Measurements from ENCODE around the gene SPTSSA.
"Not testable (repeated sequence)": the region's sequence is repeated elsewhere in the genome, so short reads cannot be mapped to it uniquely, and the experiment has no call there.

Gene SPTSSA

DNA sequence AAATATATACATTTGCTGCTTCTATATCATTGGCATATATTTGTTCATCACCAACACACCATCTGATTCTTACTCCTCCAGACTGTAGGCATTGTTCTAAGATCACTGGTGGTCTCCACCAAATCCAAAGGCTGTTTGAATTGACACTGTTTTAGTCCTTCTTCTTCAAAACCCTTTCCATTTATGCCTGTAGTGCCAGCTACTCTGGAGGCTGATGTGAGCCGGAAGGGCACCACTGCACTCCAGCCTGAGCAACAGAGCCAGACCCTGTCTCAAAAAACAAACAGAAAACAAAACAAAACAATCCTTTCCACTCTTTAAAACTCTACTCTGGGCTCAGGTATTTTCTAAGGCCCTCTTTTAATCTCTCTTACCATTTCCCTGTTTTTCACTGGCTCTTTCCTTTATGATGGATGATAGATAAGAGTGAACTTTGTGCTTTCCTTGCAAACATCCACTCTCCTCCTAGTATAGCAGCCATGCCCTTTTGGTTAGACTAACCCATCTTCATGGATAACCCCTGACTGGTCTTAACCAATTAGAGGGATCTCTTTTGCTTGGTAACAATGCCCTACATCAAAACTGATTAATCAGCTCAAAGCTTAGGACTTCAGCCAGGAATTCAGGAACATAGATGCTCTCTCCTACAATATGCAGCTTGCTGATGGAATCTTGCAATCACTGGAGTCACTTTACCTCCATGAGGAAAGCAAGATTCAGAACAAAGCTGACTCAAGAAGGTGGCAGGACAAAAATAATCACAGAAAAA is 24.9 kb downstream of the SPTSSA start:
- no peak for DNase-seq (ENCODE audit: extremely low read depth, low read depth)
- TF ChIP-seq, protein P1, sequence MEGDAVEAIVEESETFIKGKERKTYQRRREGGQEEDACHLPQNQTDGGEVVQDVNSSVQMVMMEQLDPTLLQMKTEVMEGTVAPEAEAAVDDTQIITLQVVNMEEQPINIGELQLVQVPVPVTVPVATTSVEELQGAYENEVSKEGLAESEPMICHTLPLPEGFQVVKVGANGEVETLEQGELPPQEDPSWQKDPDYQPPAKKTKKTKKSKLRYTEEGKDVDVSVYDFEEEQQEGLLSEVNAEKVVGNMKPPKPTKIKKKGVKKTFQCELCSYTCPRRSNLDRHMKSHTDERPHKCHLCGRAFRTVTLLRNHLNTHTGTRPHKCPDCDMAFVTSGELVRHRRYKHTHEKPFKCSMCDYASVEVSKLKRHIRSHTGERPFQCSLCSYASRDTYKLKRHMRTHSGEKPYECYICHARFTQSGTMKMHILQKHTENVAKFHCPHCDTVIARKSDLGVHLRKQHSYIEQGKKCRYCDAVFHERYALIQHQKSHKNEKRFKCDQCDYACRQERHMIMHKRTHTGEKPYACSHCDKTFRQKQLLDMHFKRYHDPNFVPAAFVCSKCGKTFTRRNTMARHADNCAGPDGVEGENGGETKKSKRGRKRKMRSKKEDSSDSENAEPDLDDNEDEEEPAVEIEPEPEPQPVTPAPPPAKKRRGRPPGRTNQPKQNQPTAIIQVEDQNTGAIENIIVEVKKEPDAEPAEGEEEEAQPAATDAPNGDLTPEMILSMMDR (IDR thresholded peaks at IDR 0.05; ENCODE audit: low read depth, low read length) = no peak

DNA sequence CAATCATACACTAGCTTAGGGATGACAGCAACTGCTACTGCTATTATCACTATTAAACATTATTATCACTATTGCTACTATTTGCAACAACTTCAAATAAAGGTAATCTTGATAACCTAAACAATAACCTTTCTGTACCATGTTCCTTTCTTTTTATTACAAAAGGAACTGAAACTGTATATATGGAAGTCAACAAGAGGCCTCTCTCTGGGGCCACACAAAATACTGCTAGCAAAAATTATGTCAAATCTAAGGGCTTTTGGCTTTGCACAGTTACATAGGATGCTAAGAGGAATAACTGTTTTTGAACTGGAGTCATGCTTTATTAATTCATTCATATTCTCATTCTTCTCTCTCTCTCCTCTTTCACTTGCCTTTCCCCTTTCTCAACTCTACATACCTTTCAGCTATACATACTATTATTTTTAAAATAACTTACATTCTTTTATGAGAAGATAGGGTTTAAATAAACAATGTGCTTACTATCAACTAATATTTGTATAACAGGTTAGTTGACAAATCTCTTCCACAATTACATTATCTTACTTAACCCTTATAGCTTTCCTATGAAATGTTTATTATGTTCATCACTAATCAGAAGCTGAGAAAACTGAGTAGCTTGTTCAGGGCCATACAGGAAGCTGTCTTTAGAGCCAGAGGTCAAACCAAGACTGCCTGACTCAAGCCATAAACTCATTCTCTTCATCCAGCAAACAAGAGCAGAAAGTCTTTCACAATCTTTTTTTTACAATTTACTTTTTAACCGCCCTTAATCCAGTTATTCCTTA is 25.7 kb downstream of the SPTSSA start:
- TF ChIP-seq, protein P1 (IDR thresholded peaks at IDR 0.05; ENCODE audit: low read depth, low read length) = no peak
- no peak for DNase-seq (ENCODE audit: extremely low read depth, low read depth)

DNA sequence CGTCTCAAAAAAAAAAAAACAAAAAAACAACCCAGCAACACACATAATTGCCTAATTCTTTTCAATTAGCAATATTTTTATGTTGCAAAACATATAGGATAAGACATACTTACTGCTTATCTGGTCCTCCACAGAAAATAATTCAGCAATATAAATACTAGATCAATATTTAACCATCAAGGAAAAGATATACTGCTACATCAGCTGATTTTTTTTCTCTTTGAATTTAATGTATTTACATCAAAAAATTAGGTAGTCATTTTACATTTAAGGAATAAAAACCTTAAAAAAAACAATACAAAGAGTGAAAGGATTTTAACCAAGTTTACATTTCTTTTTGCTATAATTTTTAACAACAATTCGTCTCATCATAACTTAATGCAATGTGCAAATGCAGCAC is 28.1 kb downstream of the SPTSSA start:
- DNase-seq (ENCODE audit: extremely low read depth, low read depth) = no peak
- TF ChIP-seq, protein P1 (IDR thresholded peaks at IDR 0.05; ENCODE audit: low read depth, low read length) = no peak

DNA sequence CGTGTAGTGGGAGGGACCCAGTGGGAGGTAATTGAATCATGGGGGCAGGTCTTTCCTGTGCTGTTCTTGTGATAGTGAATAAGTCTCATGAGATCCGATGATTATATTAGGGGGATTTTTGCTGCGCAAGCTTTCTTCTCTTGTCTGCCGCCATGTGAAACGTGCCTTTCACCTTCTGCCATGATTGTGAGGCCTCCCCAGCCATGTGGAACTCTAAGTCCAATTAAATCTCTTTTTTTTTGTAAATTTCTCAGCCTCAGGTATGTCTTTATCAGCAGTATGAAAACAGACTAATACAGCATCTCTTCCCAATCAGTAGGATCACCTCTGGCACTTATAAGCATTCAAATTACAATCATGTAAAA is 34.0 kb downstream of the SPTSSA start:
- DNase-seq (ENCODE audit: extremely low read depth, low read depth) = not testable (repeated sequence)

DNA sequence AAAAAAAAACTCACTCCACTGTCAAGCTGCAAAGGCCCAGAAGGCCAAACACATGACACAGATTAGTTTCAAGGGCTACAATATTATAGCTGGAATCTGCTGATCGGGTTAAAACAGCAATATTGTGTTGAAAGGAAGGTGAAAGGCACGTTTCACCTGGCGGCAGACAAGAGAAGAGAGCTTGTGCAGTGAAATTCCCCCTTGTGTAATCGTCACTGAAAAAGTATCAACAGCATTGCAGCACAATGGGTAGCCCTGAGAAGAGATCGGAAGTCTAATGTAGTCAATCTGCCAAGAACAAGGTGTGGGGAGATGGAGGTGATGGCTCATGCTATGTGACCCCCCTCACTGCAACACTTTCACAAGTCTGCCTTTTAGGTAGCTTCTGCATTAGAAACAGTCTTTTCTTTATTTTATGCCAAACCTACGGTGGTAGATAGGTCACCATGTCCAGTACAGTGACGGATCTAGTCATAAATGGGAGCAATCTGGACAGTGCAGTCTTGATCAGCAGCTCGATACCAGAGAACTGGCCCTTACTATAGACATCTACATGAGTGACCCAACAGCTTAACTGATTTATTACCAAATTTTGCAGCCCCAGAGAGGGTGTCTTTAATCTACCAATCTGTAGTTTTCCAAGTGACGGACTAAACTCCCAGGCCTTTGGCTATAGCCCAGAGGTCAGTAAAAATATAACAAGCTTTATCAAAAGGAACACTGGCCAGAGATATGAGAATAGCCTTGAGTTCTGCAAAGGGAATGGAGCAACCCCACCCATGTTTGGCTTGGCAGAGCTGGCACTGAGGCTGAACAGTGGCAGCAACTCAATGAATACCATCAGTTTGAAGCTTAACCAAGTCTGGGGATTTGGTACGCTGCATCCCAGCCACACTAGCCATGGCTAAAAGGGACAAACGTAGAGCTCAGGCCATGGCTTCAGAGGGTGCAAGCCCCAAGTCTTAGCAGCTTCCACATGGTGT is 35.4 kb downstream of the SPTSSA start:
- TF ChIP-seq, protein P1 (IDR thresholded peaks at IDR 0.05; ENCODE audit: low read depth, low read length) = no peak
- no peak for DNase-seq (ENCODE audit: extremely low read depth, low read depth)

DNA sequence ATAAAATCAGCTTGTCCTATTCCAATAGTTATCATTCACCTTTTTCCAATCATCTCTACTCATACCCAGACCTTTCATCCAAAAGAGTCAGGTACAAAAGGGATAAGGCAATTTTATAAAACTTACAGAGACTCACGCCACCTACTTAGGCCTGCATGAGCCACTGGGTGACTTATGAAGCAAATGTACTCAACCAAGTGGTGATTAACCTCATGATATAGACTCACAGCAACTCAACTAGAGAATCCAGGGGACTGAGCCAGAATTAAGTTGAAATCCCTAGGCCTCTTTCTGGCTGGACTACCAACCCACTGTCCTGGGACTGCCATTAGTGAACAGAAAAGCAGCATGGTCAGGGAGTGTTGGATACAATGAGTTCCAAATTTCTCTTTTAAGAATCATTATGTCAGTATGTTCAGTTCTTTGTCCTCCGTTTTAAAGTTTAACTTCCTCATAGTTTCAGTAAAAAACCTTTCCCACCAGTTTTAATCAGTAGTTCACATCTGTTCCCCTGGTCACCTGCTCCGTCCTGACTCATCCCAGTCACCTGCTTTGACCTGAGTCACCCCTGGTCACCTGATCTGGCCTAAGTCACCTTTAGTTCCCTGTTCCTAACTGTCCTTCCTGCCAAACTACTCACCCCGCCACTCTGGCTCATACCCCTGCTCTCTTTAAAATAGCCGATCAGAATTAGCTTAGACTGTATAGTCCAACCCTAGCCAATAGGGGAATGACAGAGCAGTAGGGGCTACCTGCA is 36.8 kb downstream of the SPTSSA start:
- no peak for DNase-seq (ENCODE audit: extremely low read depth, low read depth)
- TF ChIP-seq, protein P1 (IDR thresholded peaks at IDR 0.05; ENCODE audit: low read depth, low read length) = no peak

DNA sequence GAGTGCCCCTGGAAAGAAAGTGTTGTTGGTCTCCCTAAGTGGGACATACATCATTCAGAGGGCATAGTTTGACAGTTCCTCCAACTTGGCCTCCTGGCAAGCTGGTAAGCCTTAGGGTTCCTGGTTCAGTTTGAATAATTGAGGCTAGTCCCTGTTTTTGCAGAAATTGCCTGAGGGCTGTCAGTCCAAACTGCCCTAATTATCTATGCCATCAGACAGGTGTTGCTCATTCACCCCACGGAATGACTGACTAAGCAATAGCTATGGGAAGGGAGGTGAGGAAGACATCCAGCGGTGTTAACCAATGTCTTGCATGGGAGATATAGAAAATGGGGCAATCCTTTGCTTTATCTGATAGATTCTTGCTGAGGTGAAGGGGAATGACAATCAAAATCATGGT is 37.6 kb downstream of the SPTSSA start:
- TF ChIP-seq, protein P1 (IDR thresholded peaks at IDR 0.05; ENCODE audit: low read depth, low read length) = no peak
- DNase-seq (ENCODE audit: extremely low read depth, low read depth) = no peak

Data from AG09319 (cell line).